Prostate gland (tissue), 2 donors: Measurements from ENCODE around the gene ALK.

Experiments
- POLR2A ChIP-seq: fragments of 450-650 bp; IDR thresholded peaks from one replicate; pipeline ENCODE4 v1.6.1; 2016; ENCODE audit warnings: antibody characterized with exemption, mild to moderate bottlenecking
- POLR2AphosphoS5 ChIP-seq: sonication (generic); formaldehyde crosslinking; IDR thresholded peaks from one replicate; pipeline ENCODE4 v1.6.1; 2017; ENCODE audit warnings: antibody characterized with exemption
- TF ChIP-seq, protein P1 (sequence below), 4 experiments: fragments of 200-600 bp in 2 of 4; fragments of 450-650 bp in 2 of 4; sonication (generic) in 2 of 4; IDR thresholded peaks; 1 replicate in 3 of 4; 2 replicates in 1 of 4; pipeline ENCODE4 v1.5.1; 2016 to 2019; ENCODE audit warnings: antibody characterized with exemption in 4 of 4, mild to moderate bottlenecking in 2 of 4, moderate library complexity in 2 of 4

DNA sequence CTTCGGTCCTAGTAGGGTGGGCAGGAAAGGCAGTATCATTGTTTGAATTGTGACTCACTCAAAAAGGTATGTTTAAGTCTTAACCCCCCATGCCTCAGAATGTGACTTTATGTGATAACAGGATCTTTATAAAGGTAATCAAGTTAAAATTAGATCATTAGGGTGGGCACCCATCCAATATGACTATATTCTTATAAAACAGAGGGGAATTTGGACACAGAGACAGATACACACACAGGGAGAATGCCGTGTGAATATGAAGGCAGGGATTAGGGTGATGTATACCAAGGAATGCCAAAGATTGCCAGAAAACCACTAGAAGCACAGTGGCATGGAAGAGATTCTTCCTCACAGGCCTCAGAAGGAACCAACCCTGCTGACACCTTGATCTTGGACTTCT is 524.3 kb downstream of the ALK start:
- TF ChIP-seq, protein P1, sequence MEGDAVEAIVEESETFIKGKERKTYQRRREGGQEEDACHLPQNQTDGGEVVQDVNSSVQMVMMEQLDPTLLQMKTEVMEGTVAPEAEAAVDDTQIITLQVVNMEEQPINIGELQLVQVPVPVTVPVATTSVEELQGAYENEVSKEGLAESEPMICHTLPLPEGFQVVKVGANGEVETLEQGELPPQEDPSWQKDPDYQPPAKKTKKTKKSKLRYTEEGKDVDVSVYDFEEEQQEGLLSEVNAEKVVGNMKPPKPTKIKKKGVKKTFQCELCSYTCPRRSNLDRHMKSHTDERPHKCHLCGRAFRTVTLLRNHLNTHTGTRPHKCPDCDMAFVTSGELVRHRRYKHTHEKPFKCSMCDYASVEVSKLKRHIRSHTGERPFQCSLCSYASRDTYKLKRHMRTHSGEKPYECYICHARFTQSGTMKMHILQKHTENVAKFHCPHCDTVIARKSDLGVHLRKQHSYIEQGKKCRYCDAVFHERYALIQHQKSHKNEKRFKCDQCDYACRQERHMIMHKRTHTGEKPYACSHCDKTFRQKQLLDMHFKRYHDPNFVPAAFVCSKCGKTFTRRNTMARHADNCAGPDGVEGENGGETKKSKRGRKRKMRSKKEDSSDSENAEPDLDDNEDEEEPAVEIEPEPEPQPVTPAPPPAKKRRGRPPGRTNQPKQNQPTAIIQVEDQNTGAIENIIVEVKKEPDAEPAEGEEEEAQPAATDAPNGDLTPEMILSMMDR (IDR thresholded peaks at IDR 0.05), result no peak
- TF ChIP-seq POLR2A (no peak), POLR2AphosphoS5 (no peak)
